ENCODE results near the gene SPAAR.

Gene SPAAR

GRCh38 chr9:35939679-35940250 lies 30.5 kb downstream of the SPAAR start:
- TF ChIP-seq CTCF (IDR thresholded peaks at IDR 0.05; ENCODE audit: low read length, missing control alignments): no peak
- no peak overlapping the region for H3K4me3 ChIP-seq (replicated peaks; ENCODE audit: low read depth, low read length)
- DNase-seq (ENCODE audit: low read depth): no peak

GRCh38 chr9:35940458-35941407 lies 31.4 kb downstream of the SPAAR start:
- no peak for TF ChIP-seq CTCF (IDR thresholded peaks at IDR 0.05; ENCODE audit: low read length, missing control alignments)
- DNase-seq (ENCODE audit: low read depth): no peak
- H3K4me3 ChIP-seq (replicated peaks; ENCODE audit: low read depth, low read length): no peak overlapping the region

- no peak for TF ChIP-seq CTCF (IDR thresholded peaks at IDR 0.05; ENCODE audit: low read length, missing control alignments)
- DNase-seq (ENCODE audit: low read depth): no peak
- H3K4me3 ChIP-seq (replicated peaks; ENCODE audit: low read depth, low read length): no peak overlapping the region
These were observed 33.0 kb downstream of the SPAAR start for GRCh38 chr9:35942286-35942685.

- no peak for TF ChIP-seq CTCF (IDR thresholded peaks at IDR 0.05; ENCODE audit: low read length, missing control alignments)
- DNase-seq (ENCODE audit: low read depth): no peak
- H3K4me3 ChIP-seq (replicated peaks; ENCODE audit: low read depth, low read length): no peak overlapping the region
These were observed 34.9 kb downstream of the SPAAR start for GRCh38 chr9:35944173-35944572.

- H3K4me3 ChIP-seq (replicated peaks; ENCODE audit: low read depth, low read length): no peak overlapping the region
- DNase-seq (ENCODE audit: low read depth): no peak
- no peak for TF ChIP-seq CTCF (IDR thresholded peaks at IDR 0.05; ENCODE audit: low read length, missing control alignments)
These were observed 35.6 kb downstream of the SPAAR start for GRCh38 chr9:35944841-35945240.

GRCh38 chr9:35945341-35946018 lies 36.2 kb downstream of the SPAAR start:
- peak; percentile 96 for TF ChIP-seq CTCF (IDR thresholded peaks at IDR 0.05; ENCODE audit: low read length, missing control alignments)
- H3K4me3 ChIP-seq (replicated peaks; ENCODE audit: low read depth, low read length): no peak overlapping the region
- peak; percentile 89 for DNase-seq (ENCODE audit: low read depth)
